Activated CD4-positive, alpha-beta T cell treated with anti-CD3 and anti-CD28 coated beads, Interleukin-2, amount 10 ng/mL, durations not matched to agents 7 days and 5 days (primary cell): ENCODE data around the gene HMOX1. TPM values are rescaled to one million over a fixed set of nuclear protein-coding genes. Genes with fewer than 3 reads are reported as not detected.

ENCODE experiments used
- CTCF ChIA-PET: fragments of 350-600 bp; sonication (Branson Sonifier 250); formaldehyde crosslinking; loops from one replicate; lab custom pipeline; 2021; ENCODE audit warnings: antibody characterized with exemption; lab: Charles Lee
- POLR2A ChIA-PET: fragments of 350-600 bp; sonication (Branson Sonifier 250); formaldehyde crosslinking; loops from one replicate; lab custom pipeline; 2021; ENCODE audit warnings: antibody characterized with exemption; lab: Charles Lee
- DNase-seq: peaks from one replicate; pipeline ENCODE4 v3.0.0-alpha.2; 2020
- H3K27ac Mint-ChIP-seq: one replicate; pipeline ENCODE4 v1.8.0; 2021; ENCODE audit warnings: mild to moderate bottlenecking, moderate library complexity, mixed read lengths
- H3K27me3 Mint-ChIP-seq: one replicate; pipeline ENCODE4 v1.8.0; 2021; ENCODE audit warnings: mixed read lengths
- H3K36me3 Mint-ChIP-seq: one replicate; pipeline ENCODE4 v1.8.0; 2021; ENCODE audit warnings: low read depth, mixed read lengths
- H3K4me1 Mint-ChIP-seq: one replicate; pipeline ENCODE4 v1.8.0; 2021; ENCODE audit warnings: mixed read lengths
- H3K4me3 Mint-ChIP-seq: one replicate; pipeline ENCODE4 v1.8.0; 2021; ENCODE audit warnings: mild to moderate bottlenecking, moderate library complexity, mixed read lengths
- H3K9me3 Mint-ChIP-seq: one replicate; pipeline ENCODE4 v1.8.0; 2021; ENCODE audit warnings: mixed read lengths
- total RNA-seq, 2 experiments: library from RNA; stranded (reverse); gene quantifications; one replicate each; pipeline ENCODE4 v1.2.3, GENCODE V29; 2021

Gene HMOX1
- under 1 TPM; 0.31 to 0.32 TPM for total RNA-seq

GRCh38 chr22:35380537-35381423 lies at the start of gene HMOX1:
TSS of gene HMOX1 (plus strand) at chr22:35381096. CDS start at chr22:35381174, 78 bp downstream.
- H3K27me3 Mint-ChIP-seq, result peaks cover 35% of the 10 kb centered on the region
- peak; percentile 53 for DNase-seq
- H3K36me3 Mint-ChIP-seq, result no peaks in the 10 kb centered on the region
- H3K4me1 Mint-ChIP-seq, result peaks cover 22% of the 10 kb centered on the region
- peak within 1 kb of the TSS; percentile 3 for H3K27ac Mint-ChIP-seq
- POLR2A ChIA-PET, result no interaction called here
- no peaks in the 10 kb centered on the region for H3K9me3 Mint-ChIP-seq
- CTCF ChIA-PET, result interaction anchor here (0.6 to 1.0 kb wide), 3 partner anchors 30 to 859 kb away, joined by 3 read pairs; no protein-coding TSS in a partner anchor
- H3K4me3 Mint-ChIP-seq, result peak within 1 kb of the TSS; percentile 16

GRCh38 chr22:35332278-35332677 lies 48.6 kb upstream of the HMOX1 start:
- ChIA-PET CTCF (interaction anchor here (1.0 kb wide), 1 partner anchor 80 kb away, joined by 4 read pairs; no protein-coding TSS in a partner anchor), POLR2A (no interaction called here)
- no peak for DNase-seq
- Mint-ChIP-seq H3K27me3 (no peaks in the 10 kb centered on the region), H3K4me3 (no peak overlapping the region), H3K4me1 (peaks cover 50% of the 10 kb centered on the region), H3K9me3 (no peaks in the 10 kb centered on the region), H3K36me3 (peaks cover 24% of the 10 kb centered on the region), H3K27ac (no peak overlapping the region)

GRCh38 chr22:35333220-35333619 lies 47.7 kb upstream of the HMOX1 start:
- Mint-ChIP-seq H3K27me3 (no peaks in the 10 kb centered on the region), H3K27ac (no peak overlapping the region), H3K9me3 (no peaks in the 10 kb centered on the region), H3K4me3 (no peak overlapping the region), H3K4me1 (peaks cover 47% of the 10 kb centered on the region), H3K36me3 (peaks cover 18% of the 10 kb centered on the region)
- ChIA-PET POLR2A (no interaction called here), CTCF (interaction anchor here (1.0 to 1.3 kb wide), 3 partner anchors 12 to 79 kb away, joined by 3 to 4 read pairs (median 3); no protein-coding TSS in a partner anchor)
- no peak for DNase-seq

- no peaks in the 10 kb centered on the region for H3K9me3 Mint-ChIP-seq
- H3K4me3 Mint-ChIP-seq, result no peak overlapping the region
- peaks cover 42% of the 10 kb centered on the region for H3K4me1 Mint-ChIP-seq
- H3K36me3 Mint-ChIP-seq, result peaks cover 15% of the 10 kb centered on the region
- H3K27ac Mint-ChIP-seq, result peak overlapping the region; percentile 41
- no peak for DNase-seq
- no peaks in the 10 kb centered on the region for H3K27me3 Mint-ChIP-seq
- CTCF ChIA-PET, result interaction anchor here (0.5 to 1.8 kb wide), 7 partner anchors 11 to 545 kb away, joined by 3 to 4 read pairs (median 3); partner anchors contain the start of gene TOM1
- POLR2A ChIA-PET, result interaction anchor here (0.8 kb wide), 1 partner anchor 16 kb away, joined by 6 read pairs; no protein-coding TSS in a partner anchor
These were observed 46.9 kb upstream of the HMOX1 start for GRCh38 chr22:35334004-35334403.

- no peak for DNase-seq
- Mint-ChIP-seq H3K27me3 (no peaks in the 10 kb centered on the region), H3K36me3 (peaks cover 11% of the 10 kb centered on the region), H3K27ac (peak overlapping the region; percentile 73), H3K4me3 (no peak overlapping the region), H3K9me3 (no peaks in the 10 kb centered on the region), H3K4me1 (peaks cover 30% of the 10 kb centered on the region)
- CTCF ChIA-PET, result interaction anchor here (0.5 to 1.8 kb wide), 7 partner anchors 9 to 206 kb away, joined by 3 to 5 read pairs (median 3); no protein-coding TSS in a partner anchor
- POLR2A ChIA-PET, result no interaction called here
These were observed 45.4 kb upstream of the HMOX1 start for GRCh38 chr22:35335468-35335867.

GRCh38 chr22:35335936-35336781 lies 44.7 kb upstream of the HMOX1 start:
- ChIA-PET CTCF (interaction anchor here (0.9 to 1.8 kb wide), 3 partner anchors 8 to 20 kb away, joined by 3 to 4 read pairs (median 3); no protein-coding TSS in a partner anchor), POLR2A (no interaction called here)
- no peak overlapping the region for H3K4me3 Mint-ChIP-seq
- peak overlapping the region; percentile 73 for H3K27ac Mint-ChIP-seq
- H3K4me1 Mint-ChIP-seq, result peaks cover 26% of the 10 kb centered on the region
- peaks cover 11% of the 10 kb centered on the region for H3K36me3 Mint-ChIP-seq
- no peaks in the 10 kb centered on the region for H3K27me3 Mint-ChIP-seq
- DNase-seq, result peak; percentile 36
- no peaks in the 10 kb centered on the region for H3K9me3 Mint-ChIP-seq

GRCh38 chr22:35337932-35338331 lies 43.0 kb upstream of the HMOX1 start:
- H3K4me3 Mint-ChIP-seq, result no peak overlapping the region
- no peak for DNase-seq
- H3K9me3 Mint-ChIP-seq, result no peaks in the 10 kb centered on the region
- H3K27me3 Mint-ChIP-seq, result no peaks in the 10 kb centered on the region
- peaks cover 11% of the 10 kb centered on the region for H3K36me3 Mint-ChIP-seq
- POLR2A ChIA-PET, result no interaction called here
- H3K27ac Mint-ChIP-seq, result no peak overlapping the region
- H3K4me1 Mint-ChIP-seq, result peaks cover 26% of the 10 kb centered on the region
- CTCF ChIA-PET, result interaction anchor here (0.9 to 1.5 kb wide), 2 partner anchors 12 to 24 kb away, joined by 3 read pairs; no protein-coding TSS in a partner anchor

GRCh38 chr22:35341090-35341874 lies 39.6 kb upstream of the HMOX1 start:
- POLR2A ChIA-PET, result no interaction called here
- DNase-seq, result no peak
- H3K36me3 Mint-ChIP-seq, result peaks cover 9% of the 10 kb centered on the region
- H3K27ac Mint-ChIP-seq, result no peak overlapping the region
- CTCF ChIA-PET, result no interaction called here
- H3K4me3 Mint-ChIP-seq, result no peak overlapping the region
- H3K27me3 Mint-ChIP-seq, result no peaks in the 10 kb centered on the region
- no peaks in the 10 kb centered on the region for H3K9me3 Mint-ChIP-seq
- peaks cover 2% of the 10 kb centered on the region for H3K4me1 Mint-ChIP-seq

- H3K4me1 Mint-ChIP-seq, result no peaks in the 10 kb centered on the region
- peaks cover 9% of the 10 kb centered on the region for H3K36me3 Mint-ChIP-seq
- POLR2A ChIA-PET, result no interaction called here
- H3K27ac Mint-ChIP-seq, result no peak overlapping the region
- no peaks in the 10 kb centered on the region for H3K27me3 Mint-ChIP-seq
- H3K4me3 Mint-ChIP-seq, result no peak overlapping the region
- no peaks in the 10 kb centered on the region for H3K9me3 Mint-ChIP-seq
- CTCF ChIA-PET, result no interaction called here
- DNase-seq, result no peak
These were observed 38.5 kb upstream of the HMOX1 start for GRCh38 chr22:35342390-35342789.

- no peak for DNase-seq
- ChIA-PET CTCF (interaction anchor here (0.6 to 1.0 kb wide), 3 partner anchors 8 to 283 kb away, joined by 3 read pairs; no protein-coding TSS in a partner anchor), POLR2A (no interaction called here)
These were observed 37.0 kb upstream of the HMOX1 start for GRCh38 chr22:35343664-35344550.

More at GRCh38 chr22:35343664-35344550, 37.0 kb upstream of the HMOX1 start:
- Mint-ChIP-seq H3K4me1 (no peaks in the 10 kb centered on the region), H3K9me3 (no peaks in the 10 kb centered on the region), H3K27me3 (no peaks in the 10 kb centered on the region), H3K4me3 (no peak overlapping the region), H3K27ac (no peak overlapping the region), H3K36me3 (peaks cover 9% of the 10 kb centered on the region)
